Caki2 (cell line): Measurements from ENCODE around the gene UBTD1. TPM values are rescaled to one million over a fixed set of nuclear protein-coding genes. Genes with fewer than 3 reads are reported as not detected.
"Not testable (repeated sequence)": the region's sequence is repeated elsewhere in the genome, so short reads cannot be mapped to it uniquely, and the experiment has no call there.

Experiments used
- DNase-seq: peaks from one replicate; pipeline ENCODE4 v3.0.0-alpha.2; 2015; ENCODE audit warnings: low read depth
- in situ Hi-C: cut with HindIII; loops from 2 replicates; pipeline ENCODE4 v1.10.0; 2016; ENCODE audit warnings: low sequenced_read_pairs, low pct_unique_long_range_greater_than_20kb, mixed read lengths
- total RNA-seq: library from RNA; depleted of rRNA; stranded (reverse); fragments of >200 nt; shearing (Covaris generic); gene quantifications from 2 replicates; pipeline ENCODE4 v1.2.3, GENCODE V29; 2014; ENCODE audit warnings: low replicate concordance; rRNA removed

UBTD1 gene
- 13.0 and 23.3 TPM in 2 replicates for total RNA-seq

- in situ Hi-C loops = no loop called here
- DNase-seq = peak; percentile 25
Observed at GRCh38 chr10:97498841-97499560, at the start of gene UBTD1. Gene UBTD1, plus strand, starts transcription at chr10:97498924. Its CDS starts 280 bp downstream, at chr10:97499204.

- in situ Hi-C loops = no loop called here
Observed at GRCh38 chr10:97450828-97451227, 47.9 kb upstream of the UBTD1 start.

GRCh38 chr10:97451605-97452004 lies 47.1 kb upstream of the UBTD1 start:
- in situ Hi-C loops = no loop called here

More at GRCh38 chr10:97450828-97451227, 47.9 kb upstream of the UBTD1 start:
- no peak for DNase-seq

GRCh38 chr10:97452352-97452751 lies 46.4 kb upstream of the UBTD1 start:
- in situ Hi-C loops = no loop called here
- DNase-seq = no peak

More at GRCh38 chr10:97451605-97452004, 47.1 kb upstream of the UBTD1 start:
- DNase-seq = no peak

GRCh38 chr10:97454330-97455036 lies 44.2 kb upstream of the UBTD1 start:
- in situ Hi-C loops = no loop called here
- DNase-seq = no peak

GRCh38 chr10:97456034-97456685 lies 42.6 kb upstream of the UBTD1 start:
- no peak for DNase-seq
- in situ Hi-C loops = no loop called here

- DNase-seq = no peak
Observed at GRCh38 chr10:97456686-97457065, 42.0 kb upstream of the UBTD1 start.

GRCh38 chr10:97459111-97459510 lies 39.6 kb upstream of the UBTD1 start:
- in situ Hi-C loops = no loop called here
- no peak for DNase-seq

More at GRCh38 chr10:97456686-97457065, 42.0 kb upstream of the UBTD1 start:
- in situ Hi-C loops = no loop called here

GRCh38 chr10:97459933-97460332 lies 38.8 kb upstream of the UBTD1 start:
- in situ Hi-C loops = no loop called here

GRCh38 chr10:97462309-97462708 lies 36.4 kb upstream of the UBTD1 start:
- in situ Hi-C loops = no loop called here
- no peak for DNase-seq

More at GRCh38 chr10:97459933-97460332, 38.8 kb upstream of the UBTD1 start:
- no peak for DNase-seq

- DNase-seq = peak; percentile 58
- in situ Hi-C loops = no loop called here
Observed at GRCh38 chr10:97463363-97464132, 35.2 kb upstream of the UBTD1 start.

- in situ Hi-C loops = no loop called here
- no peak for DNase-seq
Observed at GRCh38 chr10:97464226-97464625, 34.5 kb upstream of the UBTD1 start.

- in situ Hi-C loops = no loop called here
- no peak for DNase-seq
Observed at GRCh38 chr10:97465982-97466381, 32.7 kb upstream of the UBTD1 start.

- no peak for DNase-seq
- in situ Hi-C loops = no loop called here
Observed at GRCh38 chr10:97466755-97467154, 32.0 kb upstream of the UBTD1 start.

GRCh38 chr10:97468162-97468561 lies 30.6 kb upstream of the UBTD1 start:
- in situ Hi-C loops = no loop called here

GRCh38 chr10:97468781-97469180 lies 29.9 kb upstream of the UBTD1 start:
- DNase-seq, in situ Hi-C loops: not testable (repeated sequence)

More at GRCh38 chr10:97468162-97468561, 30.6 kb upstream of the UBTD1 start:
- DNase-seq = no peak

GRCh38 chr10:97474918-97475317 lies 23.8 kb upstream of the UBTD1 start:
- no peak for DNase-seq
- in situ Hi-C loops = no loop called here

GRCh38 chr10:97475936-97476594 lies 22.7 kb upstream of the UBTD1 start:
- in situ Hi-C loops = no loop called here
- no peak for DNase-seq
